Jurkat, Clone E6-1 (cell line): Measurements from ENCODE around the gene OR8B12. TPM values are rescaled to one million over a fixed set of nuclear protein-coding genes. Genes with fewer than 3 reads are reported as not detected.

Experiments
- DNase-seq: peaks from one replicate; pipeline ENCODE4 v3.0.0-alpha.2; 2011; ENCODE audit warnings: low read depth, low spot score
- H3K4me3 ChIP-seq: 2 replicates; pipeline ENCODE4 v1.5.1; 2011; ENCODE audit warnings: mild to moderate bottlenecking, low read length, control low read depth, moderate library complexity
- polyA plus RNA-seq: library from polyadenylated mRNA; unstranded; fragments of >200 nt; gene quantifications from one replicate; pipeline ENCODE4 v1.2.1, GENCODE V29; 2012; ENCODE audit warnings: missing spikeins; ENCODE audit not compliant: insufficient read length, insufficient read depth

Gene OR8B12, protein sequence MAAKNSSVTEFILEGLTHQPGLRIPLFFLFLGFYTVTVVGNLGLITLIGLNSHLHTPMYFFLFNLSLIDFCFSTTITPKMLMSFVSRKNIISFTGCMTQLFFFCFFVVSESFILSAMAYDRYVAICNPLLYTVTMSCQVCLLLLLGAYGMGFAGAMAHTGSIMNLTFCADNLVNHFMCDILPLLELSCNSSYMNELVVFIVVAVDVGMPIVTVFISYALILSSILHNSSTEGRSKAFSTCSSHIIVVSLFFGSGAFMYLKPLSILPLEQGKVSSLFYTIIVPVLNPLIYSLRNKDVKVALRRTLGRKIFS
- polyA plus RNA-seq: not detected

GRCh38 chr11:124543554-124543953, at the start of gene OR8B12:
Gene OR8B12 (minus strand): TSS chr11:124543654. CDS start chr11:124543654, 0 bp downstream.
- no peak for DNase-seq
- no peak within 1 kb of the TSS for H3K4me3 ChIP-seq

GRCh38 chr11:124592627-124593026, 49.2 kb upstream of the OR8B12 start:
- no peak overlapping the region for H3K4me3 ChIP-seq
- no peak for DNase-seq

- no peak for DNase-seq
- H3K4me3 ChIP-seq: no peak overlapping the region
Measured at GRCh38 chr11:124591430-124591829, 48.0 kb upstream of the OR8B12 start.

DNA sequence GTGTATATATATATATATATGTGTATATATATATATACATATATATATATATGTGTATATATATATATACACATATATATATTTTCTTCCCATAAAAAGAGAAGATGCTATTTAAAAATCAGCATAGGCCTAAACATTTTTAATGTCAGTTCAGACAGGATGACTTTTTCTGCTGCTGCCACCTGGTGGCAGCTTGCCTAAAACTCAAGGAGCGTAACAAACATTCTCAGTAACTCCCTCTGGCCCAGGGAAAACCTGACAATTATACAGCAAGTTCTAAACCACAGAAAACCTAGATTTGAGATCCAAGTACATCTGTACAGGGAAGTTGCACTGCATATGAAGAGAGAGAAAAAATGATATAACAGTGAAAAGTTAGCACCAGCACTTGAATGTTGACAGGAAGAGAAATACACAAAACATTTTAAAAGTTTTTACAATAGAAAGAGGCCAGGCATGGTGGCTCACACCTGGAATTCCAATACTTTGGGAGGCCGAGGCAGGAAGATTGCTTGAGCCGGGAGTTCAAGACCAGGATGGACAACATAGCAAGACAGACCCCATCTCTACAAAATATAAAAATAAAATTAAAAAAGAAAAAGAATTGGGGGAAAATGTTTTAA, 42.9 kb upstream of the OR8B12 start:
- DNase-seq: peak; percentile 55
- H3K4me3 ChIP-seq: no peak overlapping the region

GRCh38 chr11:124584681-124585372, 41.4 kb upstream of the OR8B12 start:
- H3K4me3 ChIP-seq: no peak overlapping the region
- DNase-seq: no peak

DNA sequence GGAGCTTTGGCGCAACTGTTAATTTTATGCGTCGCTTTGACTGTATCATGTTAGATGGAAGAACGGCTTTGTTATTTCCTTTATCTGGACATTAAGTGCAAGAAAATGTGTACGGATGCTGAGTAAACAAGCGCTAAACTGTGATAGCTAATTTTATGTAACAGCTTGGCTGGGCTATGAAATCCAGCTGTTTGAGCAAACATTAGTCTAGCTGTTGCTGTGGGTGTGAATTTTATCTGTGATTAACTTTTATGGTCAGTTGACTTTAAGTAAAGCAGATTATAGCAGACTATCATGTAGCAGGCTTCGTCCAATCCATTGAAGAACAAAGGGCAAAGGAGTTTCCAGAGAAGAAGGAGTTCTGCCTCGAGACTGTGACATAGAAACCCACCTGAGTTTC, 40.3 kb upstream of the OR8B12 start:
- H3K4me3 ChIP-seq: no peak overlapping the region
- DNase-seq: no peak

DNA sequence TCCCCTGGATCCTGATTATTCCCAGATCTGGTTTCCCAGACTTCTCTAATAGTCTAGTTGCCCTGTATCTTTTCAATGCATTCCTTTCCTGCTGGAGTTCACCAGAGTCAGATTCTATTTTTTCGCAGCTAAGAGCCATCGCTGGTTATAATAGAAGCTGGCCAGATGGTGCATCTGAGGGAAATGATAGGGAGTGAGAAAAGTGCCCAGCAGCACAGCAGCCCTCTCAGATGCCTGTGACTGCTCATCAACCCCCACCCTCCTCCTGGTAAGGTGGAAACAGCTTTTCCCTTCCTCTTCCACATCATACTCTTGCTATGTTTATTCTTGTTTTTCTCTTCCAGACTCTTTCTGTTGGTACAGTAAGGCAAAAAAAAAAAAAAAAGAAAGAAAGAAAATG, 39.1 kb upstream of the OR8B12 start:
- no peak for DNase-seq
- no peak overlapping the region for H3K4me3 ChIP-seq

- H3K4me3 ChIP-seq: no peak overlapping the region
- DNase-seq: no peak
Measured at GRCh38 chr11:124581817-124582216, 38.4 kb upstream of the OR8B12 start.

DNA sequence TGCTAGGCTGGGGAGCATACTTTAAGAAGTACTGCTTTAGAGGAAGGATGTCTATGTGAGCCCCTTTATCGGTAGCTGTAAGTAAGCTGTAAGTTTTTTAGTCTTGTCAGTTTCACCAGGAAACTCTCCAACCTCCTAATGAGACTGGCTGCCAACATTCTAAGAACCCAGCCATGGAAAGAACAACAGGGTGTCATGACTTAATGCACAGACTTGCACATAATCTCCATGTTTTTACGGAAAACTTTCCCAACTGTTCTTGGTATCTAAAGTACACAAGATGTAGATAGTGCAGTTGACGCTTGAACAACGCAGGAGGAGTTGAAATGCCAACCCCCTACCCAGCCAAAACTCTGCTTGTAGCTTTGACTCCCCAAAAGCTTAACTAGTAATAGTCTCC, 35.3 kb upstream of the OR8B12 start:
- H3K4me3 ChIP-seq: no peak overlapping the region
- no peak for DNase-seq

- DNase-seq: no peak
- no peak overlapping the region for H3K4me3 ChIP-seq
Measured at GRCh38 chr11:124577716-124578427, 34.4 kb upstream of the OR8B12 start.

GRCh38 chr11:124570160-124570559, 26.7 kb upstream of the OR8B12 start:
- no peak overlapping the region for H3K4me3 ChIP-seq
- no peak for DNase-seq

DNA sequence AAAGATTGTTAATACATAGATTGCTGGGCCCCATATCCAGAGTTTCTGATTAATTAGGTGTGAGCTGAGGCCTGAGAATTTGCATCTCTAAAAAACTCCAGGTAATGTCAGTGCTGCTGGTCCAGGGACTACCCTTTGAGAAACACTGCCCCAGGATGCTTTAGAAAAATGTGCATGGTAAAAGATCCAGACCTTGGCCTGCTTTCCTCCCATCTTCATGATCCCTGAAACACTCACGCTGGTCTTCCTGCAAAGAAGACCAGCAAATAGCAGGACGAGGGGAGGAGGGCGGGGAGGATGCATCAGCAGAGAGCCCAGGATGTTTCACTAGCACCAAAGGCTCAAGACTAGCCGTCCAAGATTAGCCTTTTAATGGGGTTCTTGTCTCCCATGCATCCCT, 26.2 kb upstream of the OR8B12 start, which contains the start of gene OR8A1:
Gene OR8A1 (plus strand): TSS at position 301 of the 400 bp plus-strand sequence. CDS start 123 bp downstream, outside the sequence.
- no peak within 1 kb of the TSS for H3K4me3 ChIP-seq
- no peak for DNase-seq

DNA sequence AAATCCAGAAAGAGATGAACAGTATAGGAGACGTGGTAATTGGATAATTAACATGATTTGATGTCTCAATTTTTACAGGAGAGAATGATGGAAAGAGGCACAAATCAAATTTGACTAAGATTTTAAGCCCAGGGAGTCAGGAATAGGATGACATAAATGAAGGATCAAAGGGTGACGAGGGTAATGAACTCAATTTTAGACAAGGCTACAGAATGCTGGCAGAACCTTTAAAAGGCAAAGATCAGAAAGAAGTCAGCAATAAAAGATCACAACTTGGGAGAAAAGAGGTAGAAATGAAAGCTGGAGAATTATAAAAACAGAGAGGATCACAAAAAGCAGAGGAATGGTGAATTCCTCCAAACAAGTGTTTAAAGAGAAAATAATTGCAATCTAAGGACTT, 13.4 kb upstream of the OR8B12 start:
- no peak for DNase-seq
- H3K4me3 ChIP-seq: no peak overlapping the region

GRCh38 chr11:124551987-124552386, 8.5 kb upstream of the OR8B12 start:
- no peak overlapping the region for H3K4me3 ChIP-seq

GRCh38 chr11:124551189-124551588, 7.7 kb upstream of the OR8B12 start:
- no peak overlapping the region for H3K4me3 ChIP-seq
- no peak for DNase-seq

More at GRCh38 chr11:124551987-124552386, 8.5 kb upstream of the OR8B12 start:
- DNase-seq: no peak

DNA sequence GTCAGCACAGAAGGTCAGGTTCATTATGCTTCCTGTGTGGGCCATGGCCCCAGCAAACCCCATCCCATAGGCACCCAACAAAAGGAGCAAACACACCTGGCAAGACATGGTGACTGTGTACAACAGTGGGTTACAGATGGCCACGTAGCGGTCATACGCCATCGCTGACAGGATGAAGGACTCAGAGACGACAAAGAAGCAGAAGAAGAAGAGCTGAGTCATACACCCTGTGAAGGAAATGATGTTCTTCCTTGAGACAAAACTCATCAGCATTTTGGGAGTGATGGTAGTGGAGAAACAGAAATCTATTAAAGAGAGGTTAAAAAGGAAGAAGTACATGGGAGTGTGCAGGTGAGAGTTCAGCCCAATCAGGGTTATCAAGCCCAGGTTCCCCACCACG, 309 bp downstream of the OR8B12 start:
- no peak for DNase-seq
- H3K4me3 ChIP-seq: no peak overlapping the region

- no peak for DNase-seq
Measured at GRCh38 chr11:124541204-124541603, 2.2 kb downstream of the OR8B12 start.

GRCh38 chr11:124538019-124538418, 5.4 kb downstream of the OR8B12 start:
- DNase-seq: no peak
- H3K4me3 ChIP-seq: no peak overlapping the region

More at GRCh38 chr11:124541204-124541603, 2.2 kb downstream of the OR8B12 start:
- H3K4me3 ChIP-seq: no peak overlapping the region

DNA sequence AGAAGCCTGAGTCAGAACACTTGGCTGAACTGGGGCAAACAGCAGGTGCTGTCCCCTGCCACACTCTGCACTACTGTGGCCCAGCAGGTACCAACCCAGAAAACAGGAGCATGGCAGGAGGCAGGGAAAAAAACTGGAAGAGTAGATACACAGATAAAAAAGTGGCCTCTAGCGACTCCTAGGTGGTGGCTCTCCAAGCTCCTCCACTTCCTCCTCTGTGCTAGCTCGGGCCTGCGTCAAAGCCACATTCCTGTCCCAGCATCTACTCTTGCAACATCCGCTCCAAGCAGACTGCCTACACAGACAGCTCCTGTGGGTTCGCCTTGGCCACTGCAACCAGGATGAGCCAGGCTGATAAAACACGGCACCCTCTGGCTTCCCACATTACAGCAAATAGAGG, 6.9 kb downstream of the OR8B12 start:
- DNase-seq: peak; percentile 73
- no peak overlapping the region for H3K4me3 ChIP-seq
